ENCODE data around the gene S100A11.

Gene S100A11

DNA sequence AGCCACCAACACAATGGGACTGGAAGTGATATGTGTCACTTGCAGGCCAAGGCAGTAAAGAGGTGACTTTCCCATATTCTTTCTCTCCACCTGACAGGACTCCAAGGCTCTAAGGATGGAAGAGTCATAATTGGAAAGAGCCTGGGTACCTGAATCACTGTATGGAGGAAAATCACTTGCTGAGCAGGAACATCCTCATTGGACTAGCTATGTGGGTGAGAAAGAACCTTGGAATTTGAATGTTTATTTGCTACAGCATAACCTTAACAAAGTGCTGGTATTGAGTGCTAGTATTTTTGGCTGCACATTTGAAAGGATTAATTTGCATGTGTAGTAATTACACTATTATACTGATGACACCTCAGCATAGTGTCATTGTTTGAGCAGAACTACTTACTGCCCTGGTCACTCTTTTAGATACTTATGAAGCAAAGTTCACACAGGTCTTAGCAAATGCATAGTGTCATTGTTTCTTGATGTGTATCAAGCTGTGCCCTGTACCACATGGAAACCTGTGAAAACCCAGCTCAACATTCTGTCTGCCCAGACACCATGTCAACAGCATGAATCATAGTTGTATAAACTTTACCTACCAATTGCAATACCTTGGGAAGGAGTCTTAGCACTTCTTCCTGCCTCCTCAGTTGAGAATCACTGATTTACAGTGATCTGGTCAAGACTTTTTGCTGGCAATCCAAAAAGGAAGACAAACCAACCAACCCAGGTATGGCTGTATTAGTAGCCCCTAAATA, 38.0 kb downstream of the S100A11 start:
- H3K4me3 ChIP-seq (ENCODE audit: control insufficient read depth, low read depth, low read length) = no peak overlapping the region
- TF ChIP-seq, protein P1, sequence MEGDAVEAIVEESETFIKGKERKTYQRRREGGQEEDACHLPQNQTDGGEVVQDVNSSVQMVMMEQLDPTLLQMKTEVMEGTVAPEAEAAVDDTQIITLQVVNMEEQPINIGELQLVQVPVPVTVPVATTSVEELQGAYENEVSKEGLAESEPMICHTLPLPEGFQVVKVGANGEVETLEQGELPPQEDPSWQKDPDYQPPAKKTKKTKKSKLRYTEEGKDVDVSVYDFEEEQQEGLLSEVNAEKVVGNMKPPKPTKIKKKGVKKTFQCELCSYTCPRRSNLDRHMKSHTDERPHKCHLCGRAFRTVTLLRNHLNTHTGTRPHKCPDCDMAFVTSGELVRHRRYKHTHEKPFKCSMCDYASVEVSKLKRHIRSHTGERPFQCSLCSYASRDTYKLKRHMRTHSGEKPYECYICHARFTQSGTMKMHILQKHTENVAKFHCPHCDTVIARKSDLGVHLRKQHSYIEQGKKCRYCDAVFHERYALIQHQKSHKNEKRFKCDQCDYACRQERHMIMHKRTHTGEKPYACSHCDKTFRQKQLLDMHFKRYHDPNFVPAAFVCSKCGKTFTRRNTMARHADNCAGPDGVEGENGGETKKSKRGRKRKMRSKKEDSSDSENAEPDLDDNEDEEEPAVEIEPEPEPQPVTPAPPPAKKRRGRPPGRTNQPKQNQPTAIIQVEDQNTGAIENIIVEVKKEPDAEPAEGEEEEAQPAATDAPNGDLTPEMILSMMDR (conservative IDR thresholded peaks at IDR 0.05; ENCODE audit: control insufficient read depth, insufficient read depth, low read depth, low read length) = no peak
- peak; percentile 17 for DNase-seq (ENCODE audit: low read depth)

DNA sequence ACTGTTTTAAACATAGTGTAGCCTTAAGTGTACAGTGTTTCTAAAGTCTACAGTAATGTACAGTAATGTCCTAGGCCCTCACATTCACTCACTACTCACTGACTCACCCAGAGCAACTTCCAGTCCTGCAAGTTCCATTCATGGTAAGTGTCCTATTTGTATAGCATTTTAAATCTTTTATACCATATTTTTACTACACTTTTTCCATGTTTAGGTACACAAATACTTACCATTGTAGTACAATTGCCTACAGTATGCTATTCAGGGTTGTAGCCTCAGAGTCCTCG, 39.6 kb downstream of the S100A11 start:
- no peak for DNase-seq (ENCODE audit: low read depth)
- no peak overlapping the region for H3K4me3 ChIP-seq (ENCODE audit: control insufficient read depth, low read depth, low read length)

DNA sequence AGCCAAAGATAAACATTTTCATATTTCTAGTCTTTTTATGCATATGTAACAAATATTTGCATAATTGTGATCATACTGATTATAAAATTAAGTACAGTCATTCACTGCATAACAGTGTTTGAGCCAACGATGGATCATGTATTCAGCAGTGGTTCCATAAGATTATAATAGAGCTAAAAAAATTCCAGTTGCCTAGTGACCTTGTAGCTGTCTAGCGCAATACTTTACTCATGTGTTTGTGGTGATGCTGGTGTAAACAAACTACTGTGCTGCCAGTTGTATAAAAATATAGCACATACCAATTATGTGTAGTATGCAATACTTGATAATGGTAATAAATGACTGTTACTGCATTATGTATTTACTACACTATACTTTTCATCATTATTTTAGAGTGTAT, 41.0 kb downstream of the S100A11 start:
- no peak overlapping the region for H3K4me3 ChIP-seq (ENCODE audit: control insufficient read depth, low read depth, low read length)
- peak; percentile 21 for DNase-seq (ENCODE audit: low read depth)
- TF ChIP-seq, protein P1 (conservative IDR thresholded peaks at IDR 0.05; ENCODE audit: control insufficient read depth, insufficient read depth, low read depth, low read length) = no peak

More for the DNA sequence above, 39.6 kb downstream of the S100A11 start:
- TF ChIP-seq, protein P1 (conservative IDR thresholded peaks at IDR 0.05; ENCODE audit: control insufficient read depth, insufficient read depth, low read depth, low read length) = no peak

DNA sequence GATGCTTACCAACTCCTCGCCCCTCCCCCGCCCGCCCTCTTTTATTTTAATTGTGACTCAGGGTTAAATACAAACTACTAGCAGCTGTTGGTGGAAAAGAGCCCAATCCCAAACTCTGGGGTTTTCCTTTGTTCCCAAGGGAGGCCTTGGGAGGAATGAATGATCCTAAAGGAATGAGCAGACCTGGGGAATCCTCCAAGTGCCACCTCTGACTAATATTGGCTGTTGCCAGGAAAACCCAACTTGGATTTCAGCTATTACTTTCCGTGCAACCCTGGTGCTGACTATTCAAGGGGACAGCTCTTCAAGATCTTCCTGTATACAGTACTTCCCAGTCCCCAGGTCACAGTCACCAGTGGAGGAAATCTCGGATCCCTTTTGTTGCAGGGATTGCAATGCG, 41.8 kb downstream of the S100A11 start:
- peak; percentile 100 for DNase-seq (ENCODE audit: low read depth)

DNA sequence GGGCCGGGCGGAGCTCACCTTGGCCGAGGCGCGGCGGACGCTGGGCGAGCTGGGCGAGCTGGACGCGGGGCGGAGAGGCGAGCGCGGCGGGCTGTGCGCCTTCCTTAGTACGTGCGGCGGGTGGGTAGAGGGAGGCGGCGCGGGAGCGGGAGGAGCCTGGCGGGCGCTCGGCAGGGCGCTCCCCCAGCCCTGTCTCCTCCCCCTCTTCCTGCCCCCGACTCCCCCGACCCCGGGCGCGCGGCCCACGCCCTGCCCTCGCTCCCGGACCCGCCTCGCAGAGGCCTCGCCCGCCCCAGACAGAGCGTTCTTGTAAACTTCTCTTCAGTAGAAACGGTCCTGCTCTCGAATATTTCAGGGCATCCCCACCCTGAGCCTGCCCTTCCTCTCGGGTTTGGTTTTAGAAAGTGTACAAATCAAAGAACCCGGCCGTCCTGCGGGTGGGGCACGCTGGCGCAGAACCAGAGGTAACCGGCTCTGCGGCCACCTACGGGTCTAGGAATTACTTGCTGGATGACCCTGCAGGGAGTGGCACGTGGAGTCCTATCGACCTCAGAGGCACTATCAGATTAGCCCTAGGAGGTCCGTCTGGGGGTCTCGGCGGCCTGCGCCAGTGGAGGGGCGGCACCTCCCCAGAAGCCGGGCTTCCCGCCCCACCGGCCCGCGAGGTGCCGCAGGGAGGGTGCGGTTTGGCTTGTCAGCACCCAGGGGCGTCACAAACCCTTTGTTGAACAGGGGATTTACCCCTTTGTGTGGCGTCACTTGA, 42.9 kb downstream of the S100A11 start, which contains the start of gene S100A10:
Gene S100A10 (minus strand): TSS at position 126 of the 763 bp plus-strand sequence. CDS start 7,629 bp downstream, outside the sequence.
- peak; percentile 72 for DNase-seq (ENCODE audit: low read depth)
- peak within 1 kb of the TSS; percentile 66 for H3K4me3 ChIP-seq (ENCODE audit: control insufficient read depth, low read depth, low read length)
- TF ChIP-seq, protein P1 (conservative IDR thresholded peaks at IDR 0.05; ENCODE audit: control insufficient read depth, insufficient read depth, low read depth, low read length) = no peak

More for the DNA sequence above, 41.8 kb downstream of the S100A11 start:
- TF ChIP-seq, protein P1 (conservative IDR thresholded peaks at IDR 0.05; ENCODE audit: control insufficient read depth, insufficient read depth, low read depth, low read length) = no peak
- no peak overlapping the region for H3K4me3 ChIP-seq (ENCODE audit: control insufficient read depth, low read depth, low read length)

DNA sequence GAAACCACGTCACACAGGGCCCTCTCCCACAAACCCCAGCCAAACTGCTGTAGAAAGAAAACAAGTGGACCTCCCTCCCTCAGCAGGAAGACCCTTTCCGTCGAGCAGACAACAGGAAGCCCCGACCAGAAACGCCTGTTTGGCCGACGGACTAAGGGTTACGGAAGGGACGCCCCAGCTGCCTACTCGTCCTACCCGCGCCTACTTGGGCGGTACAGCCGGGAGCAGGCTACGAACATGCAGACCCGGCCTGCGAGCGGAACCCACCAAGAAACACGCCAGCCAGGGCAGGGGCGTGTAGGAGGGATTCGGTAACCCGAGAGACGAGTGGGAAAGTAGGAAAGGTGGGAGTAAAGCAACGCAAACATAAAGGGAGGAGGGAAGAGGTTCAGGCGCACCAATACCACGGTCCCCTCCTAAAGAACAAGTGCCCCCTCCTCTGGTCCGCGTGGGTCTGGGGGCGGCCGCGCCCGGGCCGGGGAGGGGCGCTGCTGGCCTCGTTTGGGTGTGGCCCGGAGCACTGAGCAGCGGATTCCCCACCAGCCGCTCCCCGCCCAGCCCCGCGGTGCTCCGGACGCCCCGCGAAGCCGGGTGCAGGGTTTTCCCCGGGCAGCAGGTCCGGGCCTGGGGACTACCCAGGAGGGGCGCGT, 43.6 kb downstream of the S100A11 start:
- peak overlapping the region; percentile 66 for H3K4me3 ChIP-seq (ENCODE audit: control insufficient read depth, low read depth, low read length)
- TF ChIP-seq, protein P1 (conservative IDR thresholded peaks at IDR 0.05; ENCODE audit: control insufficient read depth, insufficient read depth, low read depth, low read length) = no peak
- no peak for DNase-seq (ENCODE audit: low read depth)

All from fibroblast of mammary gland (primary cell).